Measurements from ENCODE around the gene IMPDH1.

Gene IMPDH1

GRCh38 chr7:128410451-128410753 is 620 bp upstream of the IMPDH1 start:
- no peaks in the 10 kb centered on the region for H3K9me3 ChIP-seq (ENCODE audit: insufficient read depth, low read depth, low read length)
- peaks cover 15% of the 10 kb centered on the region; the same call in 1 of the 2 replicates for H3K4me1 ChIP-seq (ENCODE audit: insufficient read depth, low read length)
- H3K4me3 ChIP-seq (ENCODE audit: low read length): peak overlapping the region; percentile 88
- H3K36me3 ChIP-seq (ENCODE audit: insufficient read depth, low read depth, low read length): no peaks in the 10 kb centered on the region
- H3K27ac ChIP-seq (ENCODE audit: low read length): no peak overlapping the region
- H3K27me3 ChIP-seq (ENCODE audit: insufficient read depth, low read length): peaks cover 85% of the 10 kb centered on the region
- H3K9ac ChIP-seq (ENCODE audit: low read depth, low read length): peak overlapping the region; percentile 37; the same call in 1 of the 2 replicates

GRCh38 chr7:128408709-128409595 is 830 bp downstream of the IMPDH1 start:
- no peaks in the 10 kb centered on the region for H3K36me3 ChIP-seq (ENCODE audit: insufficient read depth, low read depth, low read length)
- peak overlapping the region; percentile 88 for H3K4me3 ChIP-seq (ENCODE audit: low read length)
- peak overlapping the region; percentile 41; the same call in 1 of the 2 replicates for H3K9ac ChIP-seq (ENCODE audit: low read depth, low read length)
- no peaks in the 10 kb centered on the region for H3K9me3 ChIP-seq (ENCODE audit: insufficient read depth, low read depth, low read length)
- peaks cover 19% of the 10 kb centered on the region for H3K4me1 ChIP-seq (ENCODE audit: insufficient read depth, low read length)
- H3K27ac ChIP-seq (ENCODE audit: low read length): no peak overlapping the region
- peaks cover 90% of the 10 kb centered on the region for H3K27me3 ChIP-seq (ENCODE audit: insufficient read depth, low read length)

- Histone ChIP-seq H3K4me1 (ENCODE audit: insufficient read depth, low read length) (peaks cover 21% of the 10 kb centered on the region), H3K9ac (ENCODE audit: low read depth, low read length) (no peak overlapping the region), H3K4me3 (ENCODE audit: low read length) (peak overlapping the region; percentile 88; the same call in 1 of the 2 replicates), H3K36me3 (ENCODE audit: insufficient read depth, low read depth, low read length) (no peaks in the 10 kb centered on the region), H3K27me3 (ENCODE audit: insufficient read depth, low read length) (peaks cover 87% of the 10 kb centered on the region), H3K9me3 (ENCODE audit: insufficient read depth, low read depth, low read length) (no peaks in the 10 kb centered on the region), H3K27ac (ENCODE audit: low read length) (no peak overlapping the region)
Measured at GRCh38 chr7:128407751-128408708, 1.8 kb downstream of the IMPDH1 start.

- peaks cover 83% of the 10 kb centered on the region for H3K27me3 ChIP-seq (ENCODE audit: insufficient read depth, low read length)
- no peak overlapping the region for H3K9ac ChIP-seq (ENCODE audit: low read depth, low read length)
- H3K9me3 ChIP-seq (ENCODE audit: insufficient read depth, low read depth, low read length): no peaks in the 10 kb centered on the region
- no peaks in the 10 kb centered on the region for H3K36me3 ChIP-seq (ENCODE audit: insufficient read depth, low read depth, low read length)
- no peak overlapping the region for H3K4me3 ChIP-seq (ENCODE audit: low read length)
- no peak overlapping the region for H3K27ac ChIP-seq (ENCODE audit: low read length)
- H3K4me1 ChIP-seq (ENCODE audit: insufficient read depth, low read length): peaks cover 21% of the 10 kb centered on the region
Measured at GRCh38 chr7:128407233-128407589, 2.6 kb downstream of the IMPDH1 start.

- peak overlapping the region; percentile 45 for H3K4me3 ChIP-seq (ENCODE audit: low read length)
Measured at GRCh38 chr7:128406314-128407232, 3.2 kb downstream of the IMPDH1 start.

GRCh38 chr7:128405471-128406313 is 4.1 kb downstream of the IMPDH1 start:
- H3K27ac ChIP-seq (ENCODE audit: low read length): no peak overlapping the region
- H3K9me3 ChIP-seq (ENCODE audit: insufficient read depth, low read depth, low read length): no peaks in the 10 kb centered on the region
- peaks cover 21% of the 10 kb centered on the region for H3K4me1 ChIP-seq (ENCODE audit: insufficient read depth, low read length)
- H3K36me3 ChIP-seq (ENCODE audit: insufficient read depth, low read depth, low read length): peaks cover 4% of the 10 kb centered on the region; the same call in 1 of the 2 replicates
- H3K9ac ChIP-seq (ENCODE audit: low read depth, low read length): peak overlapping the region; percentile 45
- H3K4me3 ChIP-seq (ENCODE audit: low read length): peak overlapping the region; percentile 72
- H3K27me3 ChIP-seq (ENCODE audit: insufficient read depth, low read length): peaks cover 68% of the 10 kb centered on the region

More at GRCh38 chr7:128406314-128407232, 3.2 kb downstream of the IMPDH1 start:
- no peak overlapping the region for H3K9ac ChIP-seq (ENCODE audit: low read depth, low read length)
- H3K27ac ChIP-seq (ENCODE audit: low read length): no peak overlapping the region
- no peaks in the 10 kb centered on the region for H3K36me3 ChIP-seq (ENCODE audit: insufficient read depth, low read depth, low read length)
- H3K4me1 ChIP-seq (ENCODE audit: insufficient read depth, low read length): peaks cover 21% of the 10 kb centered on the region
- H3K9me3 ChIP-seq (ENCODE audit: insufficient read depth, low read depth, low read length): no peaks in the 10 kb centered on the region
- H3K27me3 ChIP-seq (ENCODE audit: insufficient read depth, low read length): peaks cover 77% of the 10 kb centered on the region

GRCh38 chr7:128404886-128405470 is 4.8 kb downstream of the IMPDH1 start:
- Histone ChIP-seq H3K27ac (ENCODE audit: low read length) (no peak overlapping the region), H3K9ac (ENCODE audit: low read depth, low read length) (peak overlapping the region; percentile 45), H3K9me3 (ENCODE audit: insufficient read depth, low read depth, low read length) (no peaks in the 10 kb centered on the region), H3K4me3 (ENCODE audit: low read length) (peak overlapping the region; percentile 72), H3K36me3 (ENCODE audit: insufficient read depth, low read depth, low read length) (peaks cover 10% of the 10 kb centered on the region; the same call in 1 of the 2 replicates), H3K27me3 (ENCODE audit: insufficient read depth, low read length) (peaks cover 61% of the 10 kb centered on the region), H3K4me1 (ENCODE audit: insufficient read depth, low read length) (peaks cover 21% of the 10 kb centered on the region)

GRCh38 chr7:128404143-128404681 is 5.6 kb downstream of the IMPDH1 start:
- Histone ChIP-seq H3K27ac (ENCODE audit: low read length) (no peak overlapping the region), H3K4me3 (ENCODE audit: low read length) (peak overlapping the region; percentile 72; the same call in 1 of the 2 replicates), H3K27me3 (ENCODE audit: insufficient read depth, low read length) (peaks cover 54% of the 10 kb centered on the region), H3K4me1 (ENCODE audit: insufficient read depth, low read length) (peaks cover 19% of the 10 kb centered on the region), H3K36me3 (ENCODE audit: insufficient read depth, low read depth, low read length) (peaks cover 13% of the 10 kb centered on the region; the same call in 1 of the 2 replicates), H3K9me3 (ENCODE audit: insufficient read depth, low read depth, low read length) (no peaks in the 10 kb centered on the region), H3K9ac (ENCODE audit: low read depth, low read length) (no peak overlapping the region)

GRCh38 chr7:128403676-128404075 is 6.1 kb downstream of the IMPDH1 start:
- Histone ChIP-seq H3K36me3 (ENCODE audit: insufficient read depth, low read depth, low read length) (peaks cover 13% of the 10 kb centered on the region; the same call in 1 of the 2 replicates), H3K4me3 (ENCODE audit: low read length) (peak overlapping the region; percentile 72; the same call in 1 of the 2 replicates), H3K9ac (ENCODE audit: low read depth, low read length) (no peak overlapping the region), H3K4me1 (ENCODE audit: insufficient read depth, low read length) (peaks cover 14% of the 10 kb centered on the region), H3K9me3 (ENCODE audit: insufficient read depth, low read depth, low read length) (no peaks in the 10 kb centered on the region), H3K27me3 (ENCODE audit: insufficient read depth, low read length) (peaks cover 49% of the 10 kb centered on the region), H3K27ac (ENCODE audit: low read length) (no peak overlapping the region)

GRCh38 chr7:128402356-128402755 is 7.4 kb downstream of the IMPDH1 start:
- peaks cover 7% of the 10 kb centered on the region for H3K4me1 ChIP-seq (ENCODE audit: insufficient read depth, low read length)
- H3K9me3 ChIP-seq (ENCODE audit: insufficient read depth, low read depth, low read length): no peaks in the 10 kb centered on the region
- no peak overlapping the region for H3K27ac ChIP-seq (ENCODE audit: low read length)
- peaks cover 35% of the 10 kb centered on the region for H3K27me3 ChIP-seq (ENCODE audit: insufficient read depth, low read length)
- peaks cover 25% of the 10 kb centered on the region; the same call in 1 of the 2 replicates for H3K36me3 ChIP-seq (ENCODE audit: insufficient read depth, low read depth, low read length)
- no peak overlapping the region for H3K9ac ChIP-seq (ENCODE audit: low read depth, low read length)
- no peak overlapping the region for H3K4me3 ChIP-seq (ENCODE audit: low read length)
